Peyer's patch (tissue), 4 donors: Measurements from ENCODE around the gene METTL22. TPM values are rescaled to one million over a fixed set of nuclear protein-coding genes. Genes with fewer than 3 reads are reported as not detected.

Source experiments
- DNase-seq, 3 donors: peaks; one replicate each; pipeline ENCODE4 v3.0.0-alpha.2; 2017 to 2019
- H3K27ac ChIP-seq, 4 donors: fragments of 200-600 bp; sonication (generic); one replicate each; pipeline ENCODE4 v1.5.1; 2016 to 2019
- H3K27me3 ChIP-seq, 2 donors: fragments of 200-600 bp; sonication (generic); one replicate each; pipeline ENCODE4 v1.5.1; 2019
- H3K36me3 ChIP-seq, 3 donors: fragments of 200-600 bp; sonication (generic); one replicate each; pipeline ENCODE4 v1.5.1; 2016 to 2019
- H3K4me1 ChIP-seq, 4 donors: fragments of 200-600 bp; sonication (generic); one replicate each; pipeline ENCODE4 v1.5.1; 2016 to 2019
- H3K4me3 ChIP-seq, 4 donors: fragments of 200-600 bp; sonication (generic); 1 replicate in 3 of 4; 2 replicates in 1 of 4; pipeline ENCODE4 v1.5.1; 2016 to 2019; ENCODE audit warnings: mild to moderate bottlenecking in 1 of 4
- H3K9me3 ChIP-seq, 4 donors: fragments of 200-600 bp; sonication (generic); one replicate each; pipeline ENCODE4 v1.5.1; 2016 to 2019; ENCODE audit warnings: mild to moderate bottlenecking in 1 of 4
- CTCF ChIP-seq, 6 experiments: fragments of 450-650 bp in 4 of 6; fragments of 200-600 bp in 2 of 6; sonication (generic) in 1 of 6; IDR thresholded peaks; one replicate each; pipeline ENCODE4 v1.5.1; 2017 to 2019; ENCODE audit warnings: antibody characterized with exemption in 6 of 6, mild to moderate bottlenecking in 3 of 6, moderate library complexity in 1 of 6
- POLR2A ChIP-seq, 2 donors: fragments of 450-650 bp; IDR thresholded peaks; one replicate each; pipeline ENCODE4 v1.5.1; 2017; ENCODE audit warnings: antibody characterized with exemption in 2 of 2, mild to moderate bottlenecking in 2 of 2, moderate library complexity in 2 of 2
- total RNA-seq, 4 donors: library from RNA; depleted of rRNA; stranded (reverse); fragments of >200 nt; gene quantifications; one replicate each; pipeline ENCODE4 v1.1.0, GENCODE V29; 2016

METTL22 gene
- total RNA-seq, 4 donors from 2014 or later = 25.0 to 86.5 (median 59.0) TPM

GRCh38 chr16:8576141-8577004, 45.1 kb upstream of the METTL22 start:
- Histone ChIP-seq H3K4me3 (no peak overlapping the region), H3K4me1 (no peaks in the 10 kb centered on the region), H3K36me3 (no peaks in the 10 kb centered on the region), H3K9me3 (no peaks in the 10 kb centered on the region), H3K27ac (no peak overlapping the region), H3K27me3 (no peaks in the 10 kb centered on the region)
- no peak for DNase-seq
- TF ChIP-seq POLR2A (IDR thresholded peaks at IDR 0.05) (no peak), CTCF (IDR thresholded peaks at IDR 0.05) (no peak)

DNA sequence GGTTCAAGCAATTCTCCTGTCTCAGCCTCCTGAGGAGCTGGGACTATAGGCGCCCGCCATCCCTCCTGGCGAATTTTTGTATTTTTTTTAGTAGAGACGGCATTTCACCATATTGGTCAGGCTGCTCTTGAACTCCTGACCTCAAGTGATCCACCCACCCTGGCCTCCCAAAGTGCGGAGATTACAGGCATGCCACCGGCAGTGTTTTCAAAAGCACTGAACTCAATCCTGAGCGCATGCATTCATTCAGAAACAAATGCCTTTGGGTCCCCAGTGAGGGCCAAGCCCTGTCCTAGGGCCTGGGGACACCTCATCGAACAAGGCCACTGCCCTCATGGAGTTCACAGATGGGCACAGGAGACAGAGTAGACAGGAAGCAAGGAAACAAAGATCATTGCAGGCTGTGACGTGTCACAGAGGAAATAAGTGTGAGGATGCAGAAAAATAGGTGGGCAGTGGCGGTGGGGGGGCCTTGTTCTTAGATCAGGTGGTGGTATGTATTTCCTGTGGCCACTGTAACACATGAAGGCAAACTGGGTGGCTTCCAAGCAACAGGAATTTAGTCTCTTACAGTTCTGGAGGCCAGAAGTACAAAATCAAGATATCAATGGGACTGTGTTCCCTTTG, 43.7 kb upstream of the METTL22 start:
- TF ChIP-seq POLR2A (IDR thresholded peaks at IDR 0.05) (no peak), CTCF (IDR thresholded peaks at IDR 0.05) (no peak)
- H3K27ac ChIP-seq = no peak overlapping the region
- DNase-seq = no peak
- no peaks in the 10 kb centered on the region for H3K27me3 ChIP-seq
- H3K9me3 ChIP-seq = no peaks in the 10 kb centered on the region
- no peak overlapping the region for H3K4me3 ChIP-seq
- no peaks in the 10 kb centered on the region for H3K36me3 ChIP-seq
- H3K4me1 ChIP-seq = no peaks in the 10 kb centered on the region

GRCh38 chr16:8579559-8579958, 41.9 kb upstream of the METTL22 start:
- Histone ChIP-seq H3K4me3 (no peak overlapping the region), H3K9me3 (no peaks in the 10 kb centered on the region), H3K27ac (no peak overlapping the region), H3K4me1 (no peaks in the 10 kb centered on the region), H3K36me3 (no peaks in the 10 kb centered on the region), H3K27me3 (no peaks in the 10 kb centered on the region)
- TF ChIP-seq CTCF (IDR thresholded peaks at IDR 0.05) (no peak), POLR2A (IDR thresholded peaks at IDR 0.05) (no peak)
- no peak for DNase-seq

DNA sequence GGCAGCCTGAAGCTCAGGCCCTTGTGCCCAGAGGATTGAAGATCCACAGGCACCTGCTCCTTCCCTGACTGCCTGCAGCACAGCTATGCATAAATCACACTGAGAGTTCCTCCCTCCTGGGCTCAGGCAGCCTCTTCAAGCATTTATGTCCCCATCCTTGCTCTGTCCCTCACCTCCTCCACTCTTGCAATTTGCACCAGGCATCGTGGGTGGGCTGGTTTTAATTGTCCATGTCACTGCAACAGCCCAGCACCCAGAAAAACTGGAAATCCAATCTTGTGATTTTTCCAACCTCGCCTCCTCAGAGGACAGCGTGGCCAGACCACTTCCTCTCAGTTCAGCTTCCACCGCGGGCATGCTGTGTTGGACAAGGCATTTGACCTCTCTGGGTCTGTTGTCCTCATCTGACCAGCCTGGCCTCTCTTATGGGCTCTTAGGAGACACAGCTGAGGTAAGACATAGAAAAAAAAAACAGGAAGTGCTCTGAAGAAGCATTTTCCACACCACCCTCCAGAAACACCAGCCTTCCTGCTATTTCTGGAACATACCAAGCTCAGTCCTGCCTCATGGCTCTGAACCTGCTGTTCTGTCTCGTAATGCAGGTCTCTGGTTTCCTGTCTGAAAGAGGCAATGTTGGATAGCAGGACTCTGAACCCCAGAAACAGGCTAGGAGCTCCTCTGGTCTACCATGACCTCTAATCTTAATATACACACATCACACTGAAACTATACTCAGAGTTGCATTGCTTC, 39.5 kb upstream of the METTL22 start:
- Histone ChIP-seq H3K9me3 (no peaks in the 10 kb centered on the region), H3K36me3 (no peaks in the 10 kb centered on the region), H3K4me3 (no peak overlapping the region), H3K4me1 (no peaks in the 10 kb centered on the region), H3K27me3 (no peaks in the 10 kb centered on the region), H3K27ac (no peak overlapping the region)
- peak in 1 of 3 donors; percentile 49 for DNase-seq
- TF ChIP-seq CTCF (IDR thresholded peaks at IDR 0.05) = no peak
- TF ChIP-seq POLR2A (IDR thresholded peaks at IDR 0.05) = no peak

- H3K36me3 ChIP-seq = no peaks in the 10 kb centered on the region
- H3K4me1 ChIP-seq = no peaks in the 10 kb centered on the region
- no peaks in the 10 kb centered on the region for H3K27me3 ChIP-seq
- no peak for DNase-seq
- H3K9me3 ChIP-seq = no peaks in the 10 kb centered on the region
- TF ChIP-seq POLR2A (IDR thresholded peaks at IDR 0.05) = no peak
- TF ChIP-seq CTCF (IDR thresholded peaks at IDR 0.05) = no peak
- H3K27ac ChIP-seq = no peak overlapping the region
- no peak overlapping the region for H3K4me3 ChIP-seq
Measured at GRCh38 chr16:8583199-8583598, 38.3 kb upstream of the METTL22 start.
